Gastroesophageal sphincter (tissue), 3 donors: ENCODE measurements around the gene HS6ST3.
"Not testable (repeated sequence)": the region's sequence is repeated elsewhere in the genome, so short reads cannot be mapped to it uniquely, and the experiment has no call there.

Source experiments
- CTCF ChIP-seq, 4 experiments: fragments of 200-600 bp in 2 of 4; fragments of 450-650 bp in 2 of 4; sonication (generic) in 1 of 4; IDR thresholded peaks; one replicate each; pipeline ENCODE4 v1.5.1; 2017 to 2019; ENCODE audit warnings: antibody characterized with exemption in 4 of 4, mild to moderate bottlenecking in 2 of 4, moderate library complexity in 2 of 4
- POLR2A ChIP-seq, 2 donors: fragments of 450-650 bp; IDR thresholded peaks; one replicate each; pipeline ENCODE4 v1.6.1; 2017; ENCODE audit warnings: antibody characterized with exemption in 2 of 2, mild to moderate bottlenecking in 2 of 2, moderate library complexity in 1 of 2
- POLR2AphosphoS5 ChIP-seq: sonication (generic); formaldehyde crosslinking; IDR thresholded peaks from one replicate; pipeline ENCODE4 v1.6.1; 2017; ENCODE audit warnings: antibody characterized with exemption

GRCh38 chr13:96051491-96051890 is 38.4 kb upstream of the HS6ST3 start:
- TF ChIP-seq CTCF (IDR thresholded peaks at IDR 0.05); POLR2A (IDR thresholded peaks at IDR 0.05); POLR2AphosphoS5: not testable (repeated sequence)
